ENCODE results near the gene BARD1.
A peak's percentile ranks its signal among the peaks of the same experiment; 100 is the strongest.

BARD1 gene

GRCh38 chr2:214765180-214765579, 44.3 kb downstream of the BARD1 start:
- DNase-seq (ENCODE audit: low spot score) = no peak
- no peak for TF ChIP-seq CTCF (IDR thresholded peaks at IDR 0.05; ENCODE audit: extremely low read depth, missing control alignments)

GRCh38 chr2:214753455-214753854, 56.0 kb downstream of the BARD1 start:
- no peak for TF ChIP-seq CTCF (IDR thresholded peaks at IDR 0.05; ENCODE audit: extremely low read depth, missing control alignments)
- no peak for DNase-seq (ENCODE audit: low spot score)

GRCh38 chr2:214750529-214750928, 59.0 kb downstream of the BARD1 start:
- TF ChIP-seq CTCF (IDR thresholded peaks at IDR 0.05; ENCODE audit: extremely low read depth, missing control alignments) = no peak
- peak; percentile 5 for DNase-seq (ENCODE audit: low spot score)

- TF ChIP-seq CTCF (IDR thresholded peaks at IDR 0.05; ENCODE audit: extremely low read depth, missing control alignments) = no peak
- DNase-seq (ENCODE audit: low spot score) = no peak
These were observed 61.5 kb downstream of the BARD1 start for GRCh38 chr2:214747992-214748391.

GRCh38 chr2:214742119-214742518, 67.4 kb downstream of the BARD1 start:
- no peak for TF ChIP-seq CTCF (IDR thresholded peaks at IDR 0.05; ENCODE audit: extremely low read depth, missing control alignments)
- DNase-seq (ENCODE audit: low spot score) = no peak

- DNase-seq (ENCODE audit: low spot score) = no peak
- no peak for TF ChIP-seq CTCF (IDR thresholded peaks at IDR 0.05; ENCODE audit: extremely low read depth, missing control alignments)
These were observed 68.6 kb downstream of the BARD1 start for GRCh38 chr2:214740867-214741395.

GRCh38 chr2:214737188-214737587, 72.3 kb downstream of the BARD1 start:
- TF ChIP-seq CTCF (IDR thresholded peaks at IDR 0.05; ENCODE audit: extremely low read depth, missing control alignments) = no peak
- DNase-seq (ENCODE audit: low spot score) = peak; percentile 38
